Measurements from ENCODE around the gene HDGF. TPM values are rescaled to one million over a fixed set of nuclear protein-coding genes. Genes with fewer than 3 reads are reported as not detected.

HDGF gene
- total and polyA plus RNA-seq, 12 donors: 69.8 to 202 (median 144) TPM

- WGBS, 2 donors: 88 to 91% methylated on average over 10 of the region's 10 CpGs
- H3K9me3 ChIP-seq: no peaks in the 10 kb centered on the region
- intact Hi-C loops (cut with DNase I): loop anchor here in 2 of 10 donors (2.0 to 5.0 kb wide), 2 partner anchors 32 to 34 kb away; no protein-coding TSS in a partner anchor
- peaks cover 2 to 30% (median 17%) of the 10 kb centered on the region in 9 donors for H3K4me1 ChIP-seq
- ATAC-seq (no peak), DNase-seq (no peak)
- H3K4me3 ChIP-seq: no peak overlapping the region
- H3K27ac ChIP-seq: no peak overlapping the region
- H3K36me3 ChIP-seq: peaks cover 0 to 70% (median 31%) of the 10 kb centered on the region in 9 donors
- TF ChIP-seq CTCF (IDR thresholded peaks at IDR 0.05): no peak
- H3K27me3 ChIP-seq: no peaks in the 10 kb centered on the region
Observed at GRCh38 chr1:156738407-156738806, 13.1 kb downstream of the HDGF start.

- WGBS, 2 donors: 94% methylated on average over 20 of the region's 20 CpGs
- no peaks in the 10 kb centered on the region for H3K27me3 ChIP-seq
- intact Hi-C loops (cut with DNase I): no loop called here
- no peak overlapping the region for H3K27ac ChIP-seq
- H3K4me1 ChIP-seq: peaks cover 0 to 10% (median 9%) of the 10 kb centered on the region in 9 donors
- ATAC-seq: no peak
- no peak overlapping the region for H3K4me3 ChIP-seq
- TF ChIP-seq CTCF (IDR thresholded peaks at IDR 0.05): no peak
- H3K9me3 ChIP-seq: no peaks in the 10 kb centered on the region
- peaks cover 0 to 72% (median 36%) of the 10 kb centered on the region in 9 donors for H3K36me3 ChIP-seq
- DNase-seq: no peak
Observed at GRCh38 chr1:156733989-156734584, 17.4 kb downstream of the HDGF start.

GRCh38 chr1:156728599-156729462, 22.6 kb downstream of the HDGF start, which contains the start of gene ISG20L2:
Gene ISG20L2 (minus strand): TSS chr1:156728766. CDS start chr1:156727652, 1,114 bp downstream.
- TF ChIP-seq CTCF (IDR thresholded peaks at IDR 0.05): no peak
- Histone ChIP-seq H3K27me3 (no peaks in the 10 kb centered on the region), H3K36me3 (peaks cover 0 to 40% (median 16%) of the 10 kb centered on the region in 9 donors), H3K27ac (peak within 1 kb of the TSS; percentile 92 to 98 (median 95)), H3K4me3 (peak within 1 kb of the TSS; percentile 57 to 86 (median 78)), H3K9me3 (no peaks in the 10 kb centered on the region), H3K4me1 (peaks cover 21 to 52% (median 44%) of the 10 kb centered on the region in 9 donors)
- peak; percentile 94 to 96 for DNase-seq
- WGBS, 2 donors: 1 to 2% methylated on average over 55 to 57 of the region's 57 CpGs
- peak; percentile 95 to 97 (median 96) for ATAC-seq
- intact Hi-C loops (cut with DNase I): loop anchor here in 8 of 10 donors (1.0 to 10.0 kb wide), 8 partner anchors 38 to 196 kb away; partner anchors contain the start of genes PRCC (in 7 of the 8), INSRR (in 2 of the 8), PEAR1 (in 2 of the 8) and LRRC71 (in 1 of the 8)
